ENCODE measurements around the gene CFAP298. TPM values are rescaled to one million over a fixed set of nuclear protein-coding genes. Genes with fewer than 3 reads are reported as not detected.

CFAP298 gene
- total and polyA plus RNA-seq, 4 donors = 20.4 to 31.4 (median 25.0) TPM

DNA sequence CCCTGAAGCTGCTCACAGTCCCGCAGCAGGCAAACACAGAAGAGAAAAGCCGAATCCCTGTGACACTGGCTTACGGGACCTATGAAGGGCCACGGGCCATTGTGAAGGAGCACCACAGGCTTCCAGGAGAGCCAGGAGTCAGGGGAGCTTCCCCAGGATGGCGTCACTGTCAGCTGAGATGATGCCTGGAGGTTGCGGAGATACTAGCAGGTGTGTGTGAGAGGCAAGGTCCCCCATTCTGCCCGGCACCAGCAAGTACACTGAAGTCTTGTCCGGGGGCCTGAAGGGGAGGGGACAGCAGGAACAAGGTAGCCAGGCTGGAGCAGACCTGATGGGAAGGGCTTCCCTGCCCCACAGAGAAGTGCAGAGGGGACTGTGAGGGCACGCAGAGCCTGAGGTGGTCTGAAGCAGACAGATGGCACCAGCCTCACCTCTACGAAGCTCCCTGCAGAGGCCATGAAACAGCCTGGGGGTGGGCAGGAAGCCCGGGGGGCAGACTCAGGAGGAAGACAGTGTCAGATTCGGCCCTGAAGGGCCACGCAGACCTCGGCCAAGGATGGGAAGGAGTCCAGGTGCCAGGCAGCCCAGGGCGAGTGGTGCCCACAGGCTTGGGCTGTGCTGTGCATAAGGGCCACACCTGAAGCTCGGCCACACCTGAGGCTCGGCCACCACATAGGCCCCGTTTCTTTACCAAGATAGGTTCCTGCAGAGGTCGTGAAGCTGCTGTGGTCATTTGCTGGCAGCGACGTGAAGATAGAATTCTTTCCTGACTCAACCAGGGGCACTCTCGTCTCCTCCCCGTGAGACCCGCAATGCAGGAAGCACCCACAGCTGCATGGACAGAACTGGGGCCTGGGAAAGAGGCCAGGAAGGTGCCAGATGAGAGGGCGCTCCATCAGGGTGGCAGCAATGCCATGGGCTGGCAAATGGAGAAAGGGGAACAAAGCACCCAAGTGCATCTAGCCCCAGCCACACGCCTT is 36.9 kb downstream of the CFAP298 start:
- intact Hi-C loops (cut with DNase I) = no loop called here
- Histone ChIP-seq H3K27me3 (ENCODE audit: control insufficient read depth in 1 of 2, insufficient read depth in 2 of 2, low read length in 1 of 2) (no peaks in the 10 kb centered on the region), H3K27ac (ENCODE audit: low read depth in 1 of 2, low read length in 2 of 2) (no peak overlapping the region), H3K4me3 (ENCODE audit: low read length in 2 of 2) (no peak overlapping the region), H3K9me3 (ENCODE audit: control insufficient read depth, low read length) (no peaks in the 10 kb centered on the region), H3K36me3 (ENCODE audit: control insufficient read depth in 1 of 2, insufficient read depth in 2 of 2, low read length in 1 of 2) (no peaks in the 10 kb centered on the region), H3K4me1 (ENCODE audit: control insufficient read depth in 1 of 2, insufficient read depth in 2 of 2, low read length in 2 of 2) (no peaks in the 10 kb centered on the region)
- ATAC-seq (ENCODE audit: low FRiP score) = peak; percentile 16
- WGBS, 2 donors = 88 to 90% methylated on average over 26 of the region's 26 CpGs
- DNase-seq = no peak

DNA sequence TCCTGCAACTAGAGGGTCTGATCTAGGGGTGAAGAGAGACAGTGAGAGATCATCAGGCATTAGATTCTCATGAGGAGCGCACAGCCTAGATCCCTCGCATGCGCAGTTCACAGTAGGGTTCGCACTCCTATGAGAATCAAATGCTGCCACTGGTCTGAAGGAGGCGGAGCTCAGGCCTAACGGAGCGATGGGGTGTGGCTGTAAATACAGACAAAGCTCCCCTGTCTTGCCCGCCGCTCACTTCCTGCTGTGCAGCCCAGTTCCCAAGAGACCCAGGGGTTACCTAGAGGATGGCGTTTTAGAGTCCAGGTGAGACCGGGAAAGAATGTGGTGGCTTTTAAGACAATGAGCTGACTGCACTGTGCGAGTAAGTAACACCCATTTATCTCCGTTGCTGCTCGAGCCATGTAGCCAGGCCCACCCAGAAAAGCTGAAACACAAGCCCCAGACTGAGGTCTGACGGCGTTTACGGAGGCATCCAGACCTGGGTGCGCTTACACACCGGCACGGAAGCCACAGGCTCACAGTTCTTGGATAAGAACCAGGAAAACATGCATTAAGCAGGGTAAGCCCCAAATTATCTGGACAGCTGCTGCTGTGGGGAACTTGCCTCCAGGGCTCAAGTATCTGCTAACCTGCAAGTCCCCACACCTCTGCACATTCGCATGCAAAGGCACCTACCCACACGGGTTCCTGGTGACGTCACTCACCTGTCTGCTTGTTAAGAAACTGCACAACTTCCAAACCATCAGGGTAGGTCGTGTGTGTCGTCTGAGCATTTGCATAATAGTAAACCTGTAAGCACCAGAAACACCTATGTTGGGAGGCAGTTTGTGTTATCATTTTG is 39.4 kb downstream of the CFAP298 start:
- Histone ChIP-seq H3K27ac (ENCODE audit: low read depth in 1 of 2, low read length in 2 of 2) (no peak overlapping the region), H3K27me3 (ENCODE audit: control insufficient read depth in 1 of 2, insufficient read depth in 2 of 2, low read length in 1 of 2) (no peaks in the 10 kb centered on the region), H3K36me3 (ENCODE audit: control insufficient read depth in 1 of 2, insufficient read depth in 2 of 2, low read length in 1 of 2) (no peaks in the 10 kb centered on the region), H3K4me3 (ENCODE audit: low read length in 2 of 2) (no peak overlapping the region), H3K9me3 (ENCODE audit: control insufficient read depth, low read length) (no peaks in the 10 kb centered on the region), H3K4me1 (ENCODE audit: control insufficient read depth in 1 of 2, insufficient read depth in 2 of 2, low read length in 2 of 2) (no peaks in the 10 kb centered on the region)
- intact Hi-C loops (cut with DNase I) = no loop called here
- 73% methylated on average over 25 of the region's 25 CpGs for WGBS, 2 donors
- no peak for ATAC-seq (ENCODE audit: low FRiP score)
- no peak for DNase-seq

DNA sequence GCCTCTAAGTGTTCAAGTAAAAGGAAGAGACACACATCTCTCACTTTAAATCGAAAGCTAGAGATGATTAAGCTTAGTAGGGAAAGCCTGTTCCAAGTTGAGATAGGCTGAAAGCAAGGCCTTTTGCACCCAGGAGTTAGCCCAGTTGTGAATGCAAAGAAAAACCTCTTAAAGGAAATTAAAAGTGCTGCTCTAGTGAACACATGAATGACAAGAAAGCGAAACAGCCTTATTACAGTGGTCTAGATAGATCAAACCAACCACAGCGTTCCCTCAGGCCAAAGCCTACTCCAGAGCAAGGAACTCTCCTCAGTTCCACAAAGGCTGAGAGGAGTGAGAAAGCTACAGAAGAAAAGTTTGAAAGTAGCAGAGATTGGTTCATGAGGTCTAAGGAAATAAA is 41.7 kb downstream of the CFAP298 start:
- H3K4me1 ChIP-seq (ENCODE audit: control insufficient read depth in 1 of 2, insufficient read depth in 2 of 2, low read length in 2 of 2) = peaks cover 4% of the 10 kb centered on the region in 2 donors
- DNase-seq (no peak), ATAC-seq (ENCODE audit: low FRiP score) (no peak)
- no peaks in the 10 kb centered on the region for H3K27me3 ChIP-seq (ENCODE audit: control insufficient read depth in 1 of 2, insufficient read depth in 2 of 2, low read length in 1 of 2)
- WGBS, 2 donors = 91 to 95% methylated on average over 3 of the region's 3 CpGs
- no peak overlapping the region for H3K27ac ChIP-seq (ENCODE audit: low read depth in 1 of 2, low read length in 2 of 2)
- intact Hi-C loops (cut with DNase I) = no loop called here
- no peak overlapping the region for H3K4me3 ChIP-seq (ENCODE audit: low read length in 2 of 2)
- H3K9me3 ChIP-seq (ENCODE audit: control insufficient read depth, low read length) = no peaks in the 10 kb centered on the region
- H3K36me3 ChIP-seq (ENCODE audit: control insufficient read depth in 1 of 2, insufficient read depth in 2 of 2, low read length in 1 of 2) = no peaks in the 10 kb centered on the region

DNA sequence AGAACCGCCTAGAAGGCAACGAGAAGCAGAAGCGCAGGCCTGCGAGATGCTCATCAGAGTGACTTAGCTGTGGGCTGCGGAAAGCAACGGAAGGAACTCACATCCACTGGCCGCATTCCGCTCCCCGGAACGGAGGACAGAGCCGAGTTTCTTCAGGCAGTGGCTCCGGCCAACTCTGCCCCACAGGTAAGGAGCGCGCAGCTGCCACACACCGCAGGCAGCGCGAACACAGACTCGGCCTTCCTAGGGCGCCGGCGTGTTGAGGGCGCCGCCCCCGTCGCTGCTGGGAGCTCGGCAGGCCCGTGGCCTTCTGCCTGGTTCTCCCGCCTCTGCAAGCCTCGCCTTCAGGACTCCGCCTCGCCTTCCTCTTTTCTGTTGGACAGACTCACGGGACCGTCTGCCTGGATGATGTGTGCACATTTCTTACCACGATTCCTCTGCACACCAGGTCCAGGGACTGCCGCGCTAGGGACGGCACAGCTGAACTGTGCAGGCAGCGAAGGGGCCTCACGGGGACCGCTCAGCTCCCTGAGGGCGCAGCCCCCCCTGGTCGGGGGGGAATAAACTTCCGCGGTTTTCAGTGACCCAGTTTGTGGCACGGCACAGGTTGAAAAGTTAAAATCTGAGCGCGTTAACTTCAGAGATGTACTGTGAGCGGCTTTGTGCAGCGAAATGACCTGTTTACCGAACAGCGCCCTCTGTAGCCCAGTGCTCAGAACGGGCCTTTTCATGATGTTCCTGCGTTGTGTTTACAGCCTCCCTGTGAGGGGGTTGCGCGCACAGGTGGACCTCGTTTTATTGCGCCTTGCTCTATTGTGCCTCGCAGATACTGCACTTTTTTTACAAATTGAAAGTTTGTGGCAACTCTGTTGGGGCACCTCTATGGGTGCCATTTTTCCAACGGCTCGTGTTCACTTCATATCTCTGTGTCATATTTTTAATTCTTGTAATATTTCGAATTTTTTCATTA is 42.6 kb downstream of the CFAP298 start:
- ATAC-seq (ENCODE audit: low FRiP score) (peak; percentile 93), DNase-seq (peak; percentile 84 to 90)

DNA sequence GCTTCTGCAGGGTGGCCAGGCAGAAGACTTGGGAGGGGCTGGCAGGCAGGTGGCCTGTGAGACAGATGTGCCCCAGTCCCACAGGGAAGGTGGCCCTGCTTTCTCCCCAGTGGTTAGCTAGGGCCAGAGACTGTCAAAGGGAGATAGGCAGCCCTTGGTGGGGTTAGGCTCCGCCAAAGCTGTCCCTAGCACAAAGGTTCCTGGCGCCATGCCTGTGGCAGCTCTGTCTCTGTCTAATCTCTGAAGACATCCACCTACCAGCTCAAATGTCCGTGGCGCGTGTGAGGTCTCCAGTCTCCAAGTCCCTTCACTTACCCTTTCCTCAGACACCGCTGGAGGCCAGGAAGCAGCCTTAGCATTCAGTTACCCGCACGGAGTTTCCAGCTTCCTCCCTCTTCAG is 44.6 kb downstream of the CFAP298 start:
- Histone ChIP-seq H3K27ac (ENCODE audit: low read depth in 1 of 2, low read length in 2 of 2) (peak overlapping the region in 1 of 2 donors; percentile 11), H3K27me3 (ENCODE audit: control insufficient read depth in 1 of 2, insufficient read depth in 2 of 2, low read length in 1 of 2) (no peaks in the 10 kb centered on the region), H3K4me1 (ENCODE audit: control insufficient read depth in 1 of 2, insufficient read depth in 2 of 2, low read length in 2 of 2) (peaks cover 4% of the 10 kb centered on the region in 2 donors), H3K36me3 (ENCODE audit: control insufficient read depth in 1 of 2, insufficient read depth in 2 of 2, low read length in 1 of 2) (no peaks in the 10 kb centered on the region), H3K9me3 (ENCODE audit: control insufficient read depth, low read length) (no peaks in the 10 kb centered on the region), H3K4me3 (ENCODE audit: low read length in 2 of 2) (no peak overlapping the region)
- intact Hi-C loops (cut with DNase I) = loop anchor here (2.0 to 10.0 kb wide), 3 partner anchors 73 to 155 kb away; partner anchors contain the start of gene EVA1C (in 2 of the 2)
- no peak for ATAC-seq (ENCODE audit: low FRiP score)
- 98 to 100% methylated on average over 8 of the region's 8 CpGs for WGBS, 2 donors
- DNase-seq = no peak

More for the DNA sequence above, 42.6 kb downstream of the CFAP298 start:
- Histone ChIP-seq H3K4me1 (ENCODE audit: control insufficient read depth in 1 of 2, insufficient read depth in 2 of 2, low read length in 2 of 2) (peaks cover 4% of the 10 kb centered on the region in 2 donors), H3K27ac (ENCODE audit: low read depth in 1 of 2, low read length in 2 of 2) (peak overlapping the region in 1 of 2 donors; percentile 76), H3K27me3 (ENCODE audit: control insufficient read depth in 1 of 2, insufficient read depth in 2 of 2, low read length in 1 of 2) (no peaks in the 10 kb centered on the region), H3K36me3 (ENCODE audit: control insufficient read depth in 1 of 2, insufficient read depth in 2 of 2, low read length in 1 of 2) (no peaks in the 10 kb centered on the region), H3K4me3 (ENCODE audit: low read length in 2 of 2) (peak overlapping the region; percentile 24 to 67), H3K9me3 (ENCODE audit: control insufficient read depth, low read length) (no peaks in the 10 kb centered on the region)
- 2 to 3% methylated on average over 61 of the region's 61 CpGs for WGBS, 2 donors
- intact Hi-C loops (cut with DNase I) = loop anchor here (2.0 to 10.0 kb wide), 3 partner anchors 75 to 157 kb away; partner anchors contain the start of gene EVA1C (in 2 of the 2)

DNA sequence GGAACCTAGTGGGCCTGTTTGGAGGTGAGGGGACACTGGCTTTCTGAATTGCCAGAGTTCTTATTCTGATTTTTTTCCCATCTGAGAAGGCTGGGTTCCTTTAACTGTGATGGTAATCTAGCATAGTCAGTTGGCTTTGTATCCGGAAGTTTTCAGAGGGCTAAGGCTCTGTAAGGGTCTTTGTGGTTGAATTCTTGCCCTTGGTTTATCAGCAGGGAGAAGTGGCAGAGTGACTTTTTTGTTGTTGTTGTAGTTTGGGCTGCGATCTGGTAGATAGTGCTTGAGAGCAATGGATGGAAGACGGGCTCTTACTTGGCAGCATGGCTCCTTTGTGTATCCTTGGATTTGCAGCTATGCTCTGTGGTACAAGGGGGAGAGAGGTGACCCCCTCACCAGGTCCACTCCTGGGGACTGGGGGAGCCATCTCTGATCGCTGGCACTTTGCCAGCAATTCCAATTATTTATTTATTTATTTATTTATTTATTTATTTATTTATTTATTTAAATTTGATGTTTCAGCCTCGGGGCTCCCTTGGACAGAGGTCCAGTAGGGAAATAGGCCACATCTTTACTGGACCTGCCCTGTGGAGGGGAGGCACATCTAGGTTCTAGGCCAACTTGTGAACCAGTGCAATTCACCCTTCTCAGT is 45.3 kb downstream of the CFAP298 start:
- no peaks in the 10 kb centered on the region for H3K36me3 ChIP-seq (ENCODE audit: control insufficient read depth in 1 of 2, insufficient read depth in 2 of 2, low read length in 1 of 2)
- no peaks in the 10 kb centered on the region for H3K9me3 ChIP-seq (ENCODE audit: control insufficient read depth, low read length)
- no peak overlapping the region for H3K4me3 ChIP-seq (ENCODE audit: low read length in 2 of 2)
- ATAC-seq (ENCODE audit: low FRiP score) (no peak), DNase-seq (no peak)
- WGBS, 2 donors = 79 to 83% methylated on average over 5 of the region's 5 CpGs
- H3K4me1 ChIP-seq (ENCODE audit: control insufficient read depth in 1 of 2, insufficient read depth in 2 of 2, low read length in 2 of 2) = peaks cover 4% of the 10 kb centered on the region in 2 donors
- H3K27ac ChIP-seq (ENCODE audit: low read depth in 1 of 2, low read length in 2 of 2) = peak overlapping the region; percentile 70 to 82
- H3K27me3 ChIP-seq (ENCODE audit: control insufficient read depth in 1 of 2, insufficient read depth in 2 of 2, low read length in 1 of 2) = no peaks in the 10 kb centered on the region
- intact Hi-C loops (cut with DNase I) = loop anchor here (5.0 to 10.0 kb wide), 2 partner anchors 72 to 155 kb away; partner anchors contain the start of gene EVA1C (in 2 of the 2)

DNA sequence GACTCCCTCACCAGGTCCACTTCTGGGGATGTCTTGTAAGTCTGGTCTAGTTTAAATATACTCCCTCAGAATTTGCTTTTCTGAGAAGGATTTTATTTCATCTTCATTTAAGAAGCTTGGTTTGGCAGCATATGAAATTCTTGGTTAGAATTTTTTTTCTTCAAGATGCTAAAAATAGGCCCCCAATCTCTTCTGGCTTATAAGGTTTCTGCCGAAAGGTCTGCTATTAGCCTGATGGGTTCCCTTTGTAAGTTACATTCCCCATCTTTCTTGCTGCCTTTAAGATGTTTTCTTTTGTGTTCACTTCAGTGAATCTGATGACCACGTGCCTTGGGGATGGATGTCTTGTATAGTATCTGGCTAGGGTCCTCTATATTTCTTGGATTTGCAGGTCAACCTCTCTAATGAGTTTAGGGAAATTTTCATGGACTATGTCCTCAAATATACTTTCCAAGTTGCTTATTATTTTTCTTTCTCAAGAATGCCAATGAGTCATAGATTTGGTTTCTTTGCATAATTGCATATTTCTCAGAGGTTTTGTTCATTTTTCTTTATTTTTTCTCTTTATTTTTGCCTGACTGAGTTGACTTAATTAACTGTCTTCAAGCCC is 46.2 kb downstream of the CFAP298 start:
- H3K27me3 ChIP-seq (ENCODE audit: control insufficient read depth in 1 of 2, insufficient read depth in 2 of 2, low read length in 1 of 2) = no peaks in the 10 kb centered on the region
- 7 to 8% methylated on average over 2 of the region's 2 CpGs for WGBS, 2 donors
- intact Hi-C loops (cut with DNase I) = loop anchor here (5.0 to 10.0 kb wide), 2 partner anchors 71 to 154 kb away; partner anchors contain the start of gene EVA1C (in 2 of the 2)
- no peak overlapping the region for H3K4me3 ChIP-seq (ENCODE audit: low read length in 2 of 2)
- no peak for ATAC-seq (ENCODE audit: low FRiP score)
- H3K9me3 ChIP-seq (ENCODE audit: control insufficient read depth, low read length) = no peaks in the 10 kb centered on the region
- peak overlapping the region; percentile 71 to 82 for H3K27ac ChIP-seq (ENCODE audit: low read depth in 1 of 2, low read length in 2 of 2)
- DNase-seq = no peak
- no peaks in the 10 kb centered on the region for H3K36me3 ChIP-seq (ENCODE audit: control insufficient read depth in 1 of 2, insufficient read depth in 2 of 2, low read length in 1 of 2)
- H3K4me1 ChIP-seq (ENCODE audit: control insufficient read depth in 1 of 2, insufficient read depth in 2 of 2, low read length in 2 of 2) = peaks cover 4% of the 10 kb centered on the region in 2 donors

Measured in aorta (tissue), 5 donors.